PC-9 (cell line): ENCODE measurements around the gene GMDS. TPM values are rescaled to one million over a fixed set of nuclear protein-coding genes. Genes with fewer than 3 reads are reported as not detected.

ENCODE experiments used
- BruUV-seq: library from RNA; stranded (reverse); fragments of 400-500 nt; replicated peaks from 2 replicates; lab custom pipeline; 2021; lab: Mats Ljungman, UMichigan
- CTCF ChIA-PET: fragments of 300-600 bp; sonication (Branson Sonifier 250); formaldehyde crosslinking; loops from one replicate; lab custom pipeline; 2022; ENCODE audit warnings: antibody characterized with exemption; lab: Charles Lee
- POLR2A ChIA-PET: fragments of 300-600 bp; sonication (Branson Sonifier 250); formaldehyde crosslinking; loops from one replicate; lab custom pipeline; 2022; ENCODE audit warnings: antibody characterized with exemption; ENCODE audit not compliant: unreplicated experiment; lab: Charles Lee
- DNase-seq, 2 experiments: peaks; one replicate each; pipeline versions ENCODE4 v3.0.0 to v3.0.0-alpha.2; 2015 to 2022; ENCODE audit warnings: mixed read lengths in 1 of 2
- H2AFZ ChIP-seq: fragments of 200-600 bp; sonication (generic); 2 replicates; pipeline ENCODE4 v1.8.1; 2017; ENCODE audit warnings: antibody characterized with exemption
- H3F3A ChIP-seq: fragments of 200-600 bp; sonication (generic); 2 replicates; pipeline ENCODE4 v1.8.1; 2017; ENCODE audit warnings: antibody characterized with exemption, mild to moderate bottlenecking, low read depth; ENCODE audit not compliant: insufficient read depth
- H3K27ac ChIP-seq: fragments of 200-600 bp; sonication (generic); 2 replicates; pipeline ENCODE4 v1.6.1; 2016; ENCODE audit warnings: mixed run types
- H3K27me3 ChIP-seq: fragments of 200-600 bp; sonication (generic); 2 replicates; pipeline ENCODE4 v1.6.1; 2016; ENCODE audit warnings: low read depth, mixed run types; ENCODE audit not compliant: insufficient read depth
- H3K36me3 ChIP-seq: fragments of 200-600 bp; sonication (generic); 2 replicates; pipeline ENCODE4 v1.6.1; 2016; ENCODE audit warnings: low read depth, mixed run types
- H3K4me1 ChIP-seq: fragments of 200-600 bp; sonication (generic); replicated peaks from 2 replicates; pipeline ENCODE4 v1.6.1; 2016; ENCODE audit warnings: mixed run types; ENCODE audit not compliant: insufficient read depth
- H3K4me2 ChIP-seq: fragments of 200-600 bp; sonication (generic); 2 replicates; pipeline ENCODE4 v1.6.1; 2017; ENCODE audit warnings: mixed run types
- H3K4me3 ChIP-seq: fragments of 200-600 bp; sonication (generic); 2 replicates; pipeline ENCODE4 v1.6.1; 2016; ENCODE audit warnings: mixed run types
- H3K79me2 ChIP-seq: fragments of 200-600 bp; sonication (generic); 2 replicates; pipeline ENCODE4 v1.6.1; 2017; ENCODE audit warnings: low read depth, mixed run types
- H3K9me2 ChIP-seq: fragments of 200-600 bp; sonication (generic); 2 replicates; pipeline ENCODE4 v1.8.1; 2017; ENCODE audit warnings: mild to moderate bottlenecking; ENCODE audit not compliant: insufficient read depth
- H3K9me3 ChIP-seq: fragments of 200-600 bp; sonication (generic); 2 replicates; pipeline ENCODE4 v1.8.1; 2016; ENCODE audit warnings: low read depth; ENCODE audit not compliant: insufficient read depth
- H4K20me1 ChIP-seq: fragments of 200-600 bp; sonication (generic); 2 replicates; pipeline ENCODE4 v1.8.1; 2017; ENCODE audit not compliant: insufficient read depth
- EZH2 ChIP-seq: fragments of 200-600 bp; sonication (generic); IDR thresholded peaks from 2 replicates; pipeline ENCODE4 v1.8.0; 2017; ENCODE audit warnings: antibody characterized with exemption, low read depth
- intact Hi-C: fragments of 100-400 bp; cut with micrococcal nuclease; formaldehyde crosslinking; loops from one replicate; pipeline ENCODE4 v1.10.0; 2022; ENCODE audit not compliant: unreplicated experiment
- total RNA-seq: library from RNA; stranded (reverse); gene quantifications from 2 replicates; pipeline ENCODE4 v1.2.3, GENCODE V29; 2021
- TF ChIP-seq, protein P1 (sequence below): fragments of 200-600 bp; sonication (generic); conservative IDR thresholded peaks from 2 replicates; pipeline ENCODE4 v1.6.1; 2017; ENCODE audit warnings: mixed run types, antibody characterized with exemption, mild to moderate bottlenecking, moderate library complexity

Gene GMDS
- total RNA-seq, 1 experiment from 2014 or later = 30.1 TPM

DNA sequence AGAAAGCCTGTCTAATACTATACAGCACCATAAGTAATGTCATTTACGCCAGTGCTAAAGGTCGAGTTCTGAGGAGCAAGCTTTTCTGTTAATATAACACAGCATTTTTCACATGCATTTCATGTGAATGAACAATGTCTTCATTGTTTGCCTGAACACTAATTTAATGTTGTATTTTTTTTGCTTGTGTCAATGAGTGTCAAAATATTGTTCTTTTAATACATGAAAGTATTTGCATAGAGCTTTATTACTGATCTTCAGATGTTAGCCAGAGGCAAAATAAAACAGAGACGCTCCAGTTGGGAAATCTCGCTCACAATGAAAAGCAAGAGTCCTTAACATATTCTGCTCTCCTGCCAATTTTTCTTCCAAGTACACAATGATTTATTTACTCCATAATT lies 483.9 kb downstream of the GMDS start:
- Histone ChIP-seq H3K9me2 (no peaks in the 10 kb centered on the region), H3K79me2 (no peaks in the 10 kb centered on the region), H2AFZ (no peak overlapping the region), H3K4me2 (no peak overlapping the region), H3K27ac (no peak overlapping the region), H3K4me1 (peaks cover 26% of the 10 kb centered on the region), H3K27me3 (no peaks in the 10 kb centered on the region), H3K9me3 (no peaks in the 10 kb centered on the region), H3K4me3 (no peak overlapping the region), H4K20me1 (no peaks in the 10 kb centered on the region), H3K36me3 (no peaks in the 10 kb centered on the region; the same call in 1 of the 2 replicates), H3F3A (peaks cover 5% of the 10 kb centered on the region; the same call in 1 of the 2 replicates)
- DNase-seq = no peak
- intact Hi-C loops = loop anchor here (5.0 to 10.0 kb wide), 2 partner anchors 39 to 343 kb away; no protein-coding TSS in a partner anchor
- TF ChIP-seq EZH2 = no peak
- TF ChIP-seq, protein P1, sequence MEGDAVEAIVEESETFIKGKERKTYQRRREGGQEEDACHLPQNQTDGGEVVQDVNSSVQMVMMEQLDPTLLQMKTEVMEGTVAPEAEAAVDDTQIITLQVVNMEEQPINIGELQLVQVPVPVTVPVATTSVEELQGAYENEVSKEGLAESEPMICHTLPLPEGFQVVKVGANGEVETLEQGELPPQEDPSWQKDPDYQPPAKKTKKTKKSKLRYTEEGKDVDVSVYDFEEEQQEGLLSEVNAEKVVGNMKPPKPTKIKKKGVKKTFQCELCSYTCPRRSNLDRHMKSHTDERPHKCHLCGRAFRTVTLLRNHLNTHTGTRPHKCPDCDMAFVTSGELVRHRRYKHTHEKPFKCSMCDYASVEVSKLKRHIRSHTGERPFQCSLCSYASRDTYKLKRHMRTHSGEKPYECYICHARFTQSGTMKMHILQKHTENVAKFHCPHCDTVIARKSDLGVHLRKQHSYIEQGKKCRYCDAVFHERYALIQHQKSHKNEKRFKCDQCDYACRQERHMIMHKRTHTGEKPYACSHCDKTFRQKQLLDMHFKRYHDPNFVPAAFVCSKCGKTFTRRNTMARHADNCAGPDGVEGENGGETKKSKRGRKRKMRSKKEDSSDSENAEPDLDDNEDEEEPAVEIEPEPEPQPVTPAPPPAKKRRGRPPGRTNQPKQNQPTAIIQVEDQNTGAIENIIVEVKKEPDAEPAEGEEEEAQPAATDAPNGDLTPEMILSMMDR = no peak
- CTCF ChIA-PET = no interaction called here
- POLR2A ChIA-PET = no interaction called here
- no TSS peak for BruUV-seq

DNA sequence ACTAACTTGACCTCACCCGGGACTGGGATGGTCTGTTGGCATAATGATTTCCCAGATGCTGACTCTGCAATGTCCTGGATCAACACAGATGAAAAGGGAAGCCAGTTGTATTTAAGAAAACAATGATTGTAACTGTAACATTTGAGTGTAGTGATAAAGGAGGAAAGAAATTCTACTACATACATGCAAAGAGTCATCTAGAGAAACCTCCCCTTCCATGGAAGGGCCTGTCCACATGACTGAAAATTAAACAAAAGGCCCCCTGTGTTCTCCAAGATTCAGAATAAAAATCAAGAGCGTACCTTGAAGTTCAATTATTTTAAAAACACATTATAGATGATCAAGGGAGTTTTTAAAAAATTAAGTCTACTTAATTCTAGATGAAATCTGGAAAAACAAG lies 484.5 kb downstream of the GMDS start:
- no TSS peak for BruUV-seq
- TF ChIP-seq, protein P1 = no peak
- TF ChIP-seq EZH2 = no peak
- CTCF ChIA-PET = no interaction called here
- DNase-seq = no peak
- Histone ChIP-seq H3K27ac (no peak overlapping the region), H3K79me2 (no peaks in the 10 kb centered on the region), H3K36me3 (no peaks in the 10 kb centered on the region; the same call in 1 of the 2 replicates), H3K4me2 (no peak overlapping the region), H3K4me3 (no peak overlapping the region), H3F3A (peaks cover 5% of the 10 kb centered on the region; the same call in 1 of the 2 replicates), H3K9me3 (no peaks in the 10 kb centered on the region), H4K20me1 (no peaks in the 10 kb centered on the region), H3K4me1 (peaks cover 20% of the 10 kb centered on the region), H3K27me3 (no peaks in the 10 kb centered on the region), H3K9me2 (no peaks in the 10 kb centered on the region), H2AFZ (no peak overlapping the region)
- intact Hi-C loops = loop anchor here (5.0 to 10.0 kb wide), 2 partner anchors 39 to 344 kb away; no protein-coding TSS in a partner anchor
- POLR2A ChIA-PET = interaction anchor here (0.6 kb wide), 1 partner anchor 149 kb away, joined by 10 read pairs; no protein-coding TSS in a partner anchor

DNA sequence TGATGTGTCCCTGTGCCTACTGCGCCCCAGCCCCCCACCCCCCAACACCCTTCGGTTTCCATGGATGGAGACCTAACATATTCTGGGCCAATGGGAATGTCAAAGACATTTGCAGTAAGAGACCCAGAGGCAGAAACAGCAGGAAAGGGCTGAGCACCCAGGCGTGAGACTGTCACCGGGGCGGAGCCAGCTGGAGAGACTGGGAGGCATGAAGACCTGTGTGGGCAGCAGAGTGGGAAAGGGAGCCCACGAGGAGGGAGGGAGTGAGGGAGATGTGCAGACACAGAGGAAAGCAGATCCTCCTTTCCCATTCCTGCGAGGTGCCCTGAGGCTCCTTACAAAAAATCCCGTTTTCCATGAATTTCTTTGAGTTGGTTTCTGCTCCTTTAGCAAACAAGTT lies 485.5 kb downstream of the GMDS start:
- Histone ChIP-seq H3F3A (peaks cover 5% of the 10 kb centered on the region; the same call in 1 of the 2 replicates), H3K4me1 (peaks cover 18% of the 10 kb centered on the region), H4K20me1 (no peaks in the 10 kb centered on the region), H3K27me3 (no peaks in the 10 kb centered on the region), H2AFZ (no peak overlapping the region), H3K27ac (no peak overlapping the region), H3K79me2 (no peaks in the 10 kb centered on the region), H3K9me2 (no peaks in the 10 kb centered on the region), H3K4me2 (no peak overlapping the region), H3K9me3 (no peaks in the 10 kb centered on the region), H3K4me3 (no peak overlapping the region), H3K36me3 (no peaks in the 10 kb centered on the region; the same call in 1 of the 2 replicates)
- CTCF ChIA-PET = no interaction called here
- POLR2A ChIA-PET = no interaction called here
- DNase-seq = no peak
- no TSS peak for BruUV-seq
- TF ChIP-seq, protein P1 = no peak
- no peak for TF ChIP-seq EZH2
- intact Hi-C loops = loop anchor here (5.0 to 10.0 kb wide), 2 partner anchors 38 to 345 kb away; no protein-coding TSS in a partner anchor
